ENCODE measurements around the gene BRCA1.
A peak's percentile ranks its signal among the peaks of the same experiment; 100 is the strongest.

The BRCA1 gene

GRCh38 chr17:43024407-43025289, 100.5 kb downstream of the BRCA1 start, which contains the start of gene RND2:
TSS of gene RND2 (plus strand) at chr17:43025231. CDS start at chr17:43025348, 117 bp downstream.
- H3K4me3 ChIP-seq (ENCODE audit: low read length) = peak within 1 kb of the TSS; percentile 74
- peak; percentile 75 for DNase-seq (ENCODE audit: low read depth)
- TF ChIP-seq, protein P1, sequence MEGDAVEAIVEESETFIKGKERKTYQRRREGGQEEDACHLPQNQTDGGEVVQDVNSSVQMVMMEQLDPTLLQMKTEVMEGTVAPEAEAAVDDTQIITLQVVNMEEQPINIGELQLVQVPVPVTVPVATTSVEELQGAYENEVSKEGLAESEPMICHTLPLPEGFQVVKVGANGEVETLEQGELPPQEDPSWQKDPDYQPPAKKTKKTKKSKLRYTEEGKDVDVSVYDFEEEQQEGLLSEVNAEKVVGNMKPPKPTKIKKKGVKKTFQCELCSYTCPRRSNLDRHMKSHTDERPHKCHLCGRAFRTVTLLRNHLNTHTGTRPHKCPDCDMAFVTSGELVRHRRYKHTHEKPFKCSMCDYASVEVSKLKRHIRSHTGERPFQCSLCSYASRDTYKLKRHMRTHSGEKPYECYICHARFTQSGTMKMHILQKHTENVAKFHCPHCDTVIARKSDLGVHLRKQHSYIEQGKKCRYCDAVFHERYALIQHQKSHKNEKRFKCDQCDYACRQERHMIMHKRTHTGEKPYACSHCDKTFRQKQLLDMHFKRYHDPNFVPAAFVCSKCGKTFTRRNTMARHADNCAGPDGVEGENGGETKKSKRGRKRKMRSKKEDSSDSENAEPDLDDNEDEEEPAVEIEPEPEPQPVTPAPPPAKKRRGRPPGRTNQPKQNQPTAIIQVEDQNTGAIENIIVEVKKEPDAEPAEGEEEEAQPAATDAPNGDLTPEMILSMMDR (conservative IDR thresholded peaks at IDR 0.05; ENCODE audit: low read depth, low read length) = peak; percentile 86

DNA sequence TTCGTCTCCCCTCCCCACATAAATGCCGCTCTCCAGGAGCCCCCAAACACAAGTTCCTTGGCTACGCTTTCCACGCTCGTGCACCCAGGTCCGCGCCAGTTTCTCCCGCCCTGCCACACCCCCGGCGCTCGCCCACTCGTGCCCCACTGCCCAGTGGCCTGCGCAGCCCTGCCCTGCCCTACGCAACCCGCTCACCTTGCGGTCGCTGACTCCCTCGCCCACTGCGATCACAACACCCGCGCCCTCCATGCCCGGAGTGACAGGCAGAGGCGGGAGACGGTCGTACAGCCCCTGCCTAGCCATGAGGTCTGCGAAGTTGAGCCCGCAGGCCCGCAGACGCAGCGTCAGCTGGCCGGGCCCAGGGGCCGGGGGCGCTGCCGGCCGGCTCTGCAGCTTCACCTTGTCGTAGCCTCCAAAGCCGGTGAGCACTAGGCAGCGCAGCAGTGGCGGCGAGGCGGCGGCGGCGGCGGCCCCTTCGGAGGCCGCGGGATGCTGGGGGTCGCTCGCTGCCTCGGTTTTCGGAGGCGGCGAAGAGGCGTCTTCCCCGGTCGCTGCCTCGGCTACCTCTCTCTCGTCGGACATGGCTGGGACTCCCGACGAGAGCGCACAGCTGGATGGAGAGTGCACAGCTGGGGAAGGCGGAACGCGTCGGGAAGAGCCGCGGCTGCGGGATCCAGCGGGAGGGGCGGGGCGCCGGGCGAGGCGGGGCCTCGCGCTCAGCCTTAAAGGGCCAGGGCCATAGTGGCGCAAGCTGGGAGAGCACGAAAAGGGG, 103.2 kb downstream of the BRCA1 start, which contains the start of gene VAT1:
TSS of gene VAT1 (minus strand) at position 645 of the 772 bp plus-strand sequence. CDS start at position 582, 63 bp downstream.
- H3K4me3 ChIP-seq (ENCODE audit: low read length) = peak within 1 kb of the TSS; percentile 74
- no peak for DNase-seq (ENCODE audit: low read depth)
- TF ChIP-seq, protein P1 (conservative IDR thresholded peaks at IDR 0.05; ENCODE audit: low read depth, low read length) = no peak

DNA sequence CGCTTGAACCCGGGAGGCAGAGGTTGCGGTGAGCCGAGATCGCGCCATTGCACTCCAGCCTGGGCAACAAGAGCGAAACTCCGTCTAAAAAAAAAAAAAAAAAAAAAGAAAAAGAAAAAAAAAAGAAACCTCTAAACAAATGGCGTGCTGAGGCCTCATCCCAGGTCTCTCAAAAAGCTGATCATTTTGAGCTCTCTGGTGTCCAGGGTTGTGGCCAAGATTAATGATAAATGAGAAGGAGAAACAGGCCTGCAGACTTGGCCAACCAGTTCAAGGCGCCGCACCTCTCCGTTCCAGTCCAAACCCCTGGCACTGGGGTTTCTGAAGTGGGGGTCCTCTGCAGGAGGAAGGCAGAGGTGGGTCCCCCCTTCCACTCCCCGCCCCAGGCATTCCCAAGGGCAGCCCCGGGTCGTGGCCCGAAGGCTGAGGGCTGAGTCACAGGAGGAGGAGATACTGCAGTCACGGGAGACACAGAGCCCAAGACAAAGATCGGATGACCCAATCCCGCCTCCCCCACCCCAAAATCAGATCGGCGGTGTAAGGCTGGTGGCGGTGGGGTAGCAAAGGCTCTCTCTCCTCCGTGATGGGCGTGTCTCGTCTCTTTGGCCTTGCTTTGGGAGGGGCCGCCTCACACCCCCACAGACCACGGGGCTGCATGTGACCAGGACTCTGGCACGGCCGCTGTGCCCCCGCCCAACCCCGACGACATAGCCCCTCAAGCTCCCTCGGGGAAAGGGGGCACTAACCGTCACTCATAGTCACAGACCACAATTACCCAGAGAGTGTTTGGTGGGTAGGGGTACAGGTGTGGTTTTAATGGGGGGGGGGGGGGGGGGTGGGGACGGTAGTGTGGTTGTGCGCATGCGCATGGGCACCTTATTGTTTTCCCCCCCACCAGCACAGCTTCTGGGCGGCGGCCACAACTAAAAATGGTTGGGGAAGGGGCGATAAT, 104.1 kb downstream of the BRCA1 start:
- TF ChIP-seq, protein P1 (conservative IDR thresholded peaks at IDR 0.05; ENCODE audit: low read depth, low read length) = no peak
- no peak for DNase-seq (ENCODE audit: low read depth)
- H3K4me3 ChIP-seq (ENCODE audit: low read length) = peak overlapping the region; percentile 74

DNA sequence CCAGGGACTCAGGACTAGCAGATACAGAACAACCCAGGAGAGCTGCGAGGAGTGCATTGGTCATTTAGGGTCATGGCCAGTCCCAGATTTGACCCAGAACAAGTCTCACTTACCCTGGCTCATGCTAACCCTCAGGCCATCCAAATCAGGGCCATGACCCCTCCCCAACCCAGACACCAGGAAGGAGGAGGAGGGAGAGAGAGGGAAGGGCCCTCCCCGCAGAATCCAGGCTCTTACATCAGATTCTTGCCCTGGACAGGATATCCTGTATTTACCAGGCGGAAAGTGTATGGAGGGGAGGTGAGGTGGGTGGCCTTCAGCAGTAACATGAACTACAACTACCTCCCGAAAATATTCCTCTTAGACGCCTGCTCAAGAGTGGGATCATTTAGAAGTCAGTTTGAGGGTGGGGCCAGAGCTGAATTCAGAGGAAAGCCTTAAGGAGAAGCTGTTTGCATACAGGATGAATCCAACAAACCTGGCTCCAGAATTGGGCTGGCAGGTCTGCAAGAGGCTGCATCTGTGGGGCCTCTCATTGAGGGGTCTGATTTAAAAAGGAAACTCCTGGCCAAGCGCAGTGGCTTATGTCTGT, 105.0 kb downstream of the BRCA1 start:
- no peak for DNase-seq (ENCODE audit: low read depth)
- peak overlapping the region; percentile 7 for H3K4me3 ChIP-seq (ENCODE audit: low read length)
- TF ChIP-seq, protein P1 (conservative IDR thresholded peaks at IDR 0.05; ENCODE audit: low read depth, low read length) = no peak

GRCh38 chr17:43019418-43019817, 105.7 kb downstream of the BRCA1 start:
- DNase-seq (ENCODE audit: low read depth) = no peak
- H3K4me3 ChIP-seq (ENCODE audit: low read length) = peak overlapping the region; percentile 14
- TF ChIP-seq, protein P1 (conservative IDR thresholded peaks at IDR 0.05; ENCODE audit: low read depth, low read length) = no peak

GRCh38 chr17:43018932-43019331, 106.2 kb downstream of the BRCA1 start:
- TF ChIP-seq, protein P1 (conservative IDR thresholded peaks at IDR 0.05; ENCODE audit: low read depth, low read length) = no peak
- no peak overlapping the region for H3K4me3 ChIP-seq (ENCODE audit: low read length)
- no peak for DNase-seq (ENCODE audit: low read depth)
